Gastrocnemius medialis (tissue), 4 donors: ENCODE measurements around the gene DYSF. TPM values are rescaled to one million over a fixed set of nuclear protein-coding genes. Genes with fewer than 3 reads are reported as not detected.

Experiments used
- ATAC-seq, 2 donors: fragments of 150-250 bp; one replicate each; pipeline ENCODE4 v1.9.1; 2016
- DNase-seq, 2 donors: peaks; one replicate each; pipeline ENCODE4 v3.0.0-alpha.2; 2019
- H3K27ac ChIP-seq, 4 donors: fragments of 200-600 bp; sonication (generic); 1 replicate in 1 of 4; 2 replicates in 3 of 4; pipeline ENCODE4 v1.5.1; 2016 to 2018; ENCODE audit warnings: mild to moderate bottlenecking in 2 of 4, moderate library complexity in 1 of 4
- H3K27me3 ChIP-seq, 3 donors: fragments of 200-600 bp; sonication (generic) in 2 of 3; 1 replicate in 1 of 3; 2 replicates in 2 of 3; pipeline versions ENCODE4 v1.5.1 to v1.6.0; 2016 to 2019; ENCODE audit warnings: mild to moderate bottlenecking in 1 of 3, moderate library complexity in 1 of 3
- H3K36me3 ChIP-seq, 2 donors: fragments of 200-600 bp; sonication (generic) in 1 of 2; one replicate each; pipeline ENCODE4 v1.5.1; 2017 to 2018
- H3K4me1 ChIP-seq, 2 donors: fragments of 200-600 bp; sonication (generic) in 1 of 2; one replicate each; pipeline ENCODE4 v1.5.1; 2016 to 2017; ENCODE audit warnings: mild to moderate bottlenecking in 2 of 2
- H3K4me3 ChIP-seq, 4 donors: fragments of 200-600 bp; sonication (generic) in 3 of 4; 1 replicate in 1 of 4; 2 replicates in 3 of 4; pipeline ENCODE4 v1.5.1; 2016 to 2019; ENCODE audit warnings: mild to moderate bottlenecking in 2 of 4
- H3K9me3 ChIP-seq, 3 donors: fragments of 200-600 bp; sonication (generic) in 2 of 3; 1 replicate in 1 of 3; 2 replicates in 2 of 3; pipeline ENCODE4 v1.5.1; 2016 to 2019
- POLR2A ChIP-seq, 2 donors: fragments of 450-650 bp; IDR thresholded peaks; one replicate each; pipeline ENCODE4 v1.6.1; 2017; ENCODE audit warnings: antibody characterized with exemption in 2 of 2, mild to moderate bottlenecking in 2 of 2, moderate library complexity in 2 of 2
- in situ Hi-C, 4 donors: fragments of 200-750 bp; cut with MboI; loops; one replicate each; pipeline versions ENCODE4 v1.15.0 to v1.8.0; 2017; ENCODE audit warnings: low sequenced_read_pairs in 4 of 4
- intact Hi-C: fragments of 100-400 bp; cut with DNase I; formaldehyde crosslinking; loops from one replicate; pipeline ENCODE4 v1.15.1; 2023; ENCODE audit warnings: low total_unique reads
- total RNA-seq, 4 donors: library from RNA; depleted of rRNA; stranded (reverse); fragments of >200 nt; gene quantifications; one replicate each; pipeline versions ENCODE4 v1.1.0 to v1.2.3, GENCODE V29; 2016
- TF ChIP-seq, protein P1 (sequence below), 5 experiments: fragments of 450-650 bp in 3 of 5; fragments of 200-600 bp in 2 of 5; sonication (generic) in 2 of 5; IDR thresholded peaks in 4 of 5; conservative IDR thresholded peaks in 1 of 5; 1 replicate in 4 of 5; 2 replicates in 1 of 5; pipeline ENCODE4 v1.5.1; 2016 to 2019; ENCODE audit warnings: antibody characterized with exemption in 5 of 5, mild to moderate bottlenecking in 3 of 5, moderate library complexity in 3 of 5

DYSF gene
- total RNA-seq, 4 donors from 2014 or later, result 40.7 to 267 (median 153) TPM

DNA sequence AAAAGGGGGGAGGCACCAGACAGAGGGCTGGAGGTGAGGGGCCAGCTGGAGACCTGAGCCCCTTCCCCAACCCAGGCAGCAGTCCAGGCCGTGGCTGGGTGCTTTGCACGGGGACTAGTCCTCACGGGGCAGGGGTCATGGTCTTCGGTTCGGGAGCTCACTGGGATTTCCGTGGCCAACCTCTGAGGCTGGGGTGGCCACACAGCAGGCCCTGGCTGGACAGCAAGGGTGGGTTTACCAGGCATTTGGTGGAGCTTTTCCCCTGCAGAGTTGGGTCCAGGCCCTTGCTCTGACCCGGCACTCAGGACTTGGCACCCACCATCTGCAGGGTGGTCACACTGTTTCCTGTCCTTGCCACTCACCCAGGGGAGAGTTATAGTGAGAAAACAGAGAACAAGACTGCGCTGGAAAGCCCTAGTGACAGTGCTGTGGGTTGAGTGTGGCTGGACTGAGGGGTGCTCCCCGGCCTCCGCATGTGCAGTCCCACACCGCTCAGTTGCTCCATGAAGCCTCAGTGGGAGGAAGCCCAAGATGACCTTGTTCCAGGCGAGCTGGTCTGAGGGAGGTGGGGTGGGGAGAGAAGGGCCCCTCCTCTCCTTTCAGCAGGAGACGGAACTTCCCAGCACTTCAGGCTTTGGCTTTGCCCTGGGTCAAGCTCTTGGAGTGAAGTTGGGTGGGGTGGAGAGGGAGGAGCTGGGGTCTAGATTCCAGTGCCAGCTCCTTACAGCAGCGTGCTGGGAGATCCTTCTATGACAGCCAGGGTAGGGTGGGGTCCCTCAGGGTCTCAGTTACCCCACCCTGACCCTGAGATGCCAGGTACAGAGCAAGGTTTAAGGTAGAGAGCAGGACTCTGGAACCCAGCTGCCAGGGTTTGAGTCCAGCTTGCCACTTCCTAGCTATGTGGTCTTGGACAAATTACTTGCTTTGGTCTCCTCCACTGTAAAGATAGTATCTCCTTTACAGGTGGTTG is 219.8 kb downstream of the DYSF start:
- peaks cover 0 to 52% of the 10 kb centered on the region in 2 donors for H3K36me3 ChIP-seq
- no peak overlapping the region for H3K4me3 ChIP-seq
- no peak for TF ChIP-seq POLR2A (IDR thresholded peaks at IDR 0.05)
- TF ChIP-seq, protein P1, sequence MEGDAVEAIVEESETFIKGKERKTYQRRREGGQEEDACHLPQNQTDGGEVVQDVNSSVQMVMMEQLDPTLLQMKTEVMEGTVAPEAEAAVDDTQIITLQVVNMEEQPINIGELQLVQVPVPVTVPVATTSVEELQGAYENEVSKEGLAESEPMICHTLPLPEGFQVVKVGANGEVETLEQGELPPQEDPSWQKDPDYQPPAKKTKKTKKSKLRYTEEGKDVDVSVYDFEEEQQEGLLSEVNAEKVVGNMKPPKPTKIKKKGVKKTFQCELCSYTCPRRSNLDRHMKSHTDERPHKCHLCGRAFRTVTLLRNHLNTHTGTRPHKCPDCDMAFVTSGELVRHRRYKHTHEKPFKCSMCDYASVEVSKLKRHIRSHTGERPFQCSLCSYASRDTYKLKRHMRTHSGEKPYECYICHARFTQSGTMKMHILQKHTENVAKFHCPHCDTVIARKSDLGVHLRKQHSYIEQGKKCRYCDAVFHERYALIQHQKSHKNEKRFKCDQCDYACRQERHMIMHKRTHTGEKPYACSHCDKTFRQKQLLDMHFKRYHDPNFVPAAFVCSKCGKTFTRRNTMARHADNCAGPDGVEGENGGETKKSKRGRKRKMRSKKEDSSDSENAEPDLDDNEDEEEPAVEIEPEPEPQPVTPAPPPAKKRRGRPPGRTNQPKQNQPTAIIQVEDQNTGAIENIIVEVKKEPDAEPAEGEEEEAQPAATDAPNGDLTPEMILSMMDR (IDR thresholded peaks at IDR 0.05 in 4 of 5, conservative IDR thresholded peaks at IDR 0.05 in 1 of 5), result no peak
- DNase-seq (peak in 1 of 2 donors; percentile 7), ATAC-seq (no peak)
- peaks cover 8 to 11% of the 10 kb centered on the region in 2 donors for H3K4me1 ChIP-seq
- no peaks in the 10 kb centered on the region for H3K9me3 ChIP-seq
- no peak overlapping the region for H3K27ac ChIP-seq
- H3K27me3 ChIP-seq, result no peaks in the 10 kb centered on the region
- in situ Hi-C loops, result no loop called here
- intact Hi-C loops, result no loop called here

DNA sequence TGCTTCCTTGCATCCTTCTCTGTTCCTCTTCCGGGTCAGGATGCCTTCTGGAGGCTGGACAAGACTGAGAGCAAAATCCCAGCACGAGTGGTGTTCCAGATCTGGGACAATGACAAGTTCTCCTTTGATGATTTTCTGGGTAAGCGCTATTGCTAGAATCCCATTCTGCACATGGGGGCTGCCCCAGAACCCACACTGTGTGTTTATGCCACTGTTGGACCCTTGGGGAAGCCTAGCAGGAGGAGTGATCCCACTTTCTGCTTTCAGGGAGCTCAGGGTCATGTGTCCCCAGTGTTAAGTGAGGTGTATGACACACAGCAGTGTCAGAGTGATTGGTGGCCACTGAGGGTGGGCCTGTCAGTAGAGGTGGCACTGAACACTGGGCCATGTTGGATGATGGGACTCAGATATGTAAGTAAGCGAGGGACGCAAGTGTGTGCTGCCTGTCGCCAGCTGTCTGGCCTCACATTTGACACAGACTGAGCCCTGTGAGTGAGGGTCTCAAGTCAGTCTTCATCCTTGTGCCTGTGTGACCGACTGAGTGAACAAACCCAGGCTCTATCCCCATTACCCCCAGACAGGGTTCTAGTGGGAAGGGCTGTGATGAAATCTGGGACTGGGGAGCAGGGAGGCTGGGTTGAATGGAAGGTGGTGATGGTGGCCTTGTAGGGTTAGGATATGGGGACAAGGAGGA is 220.9 kb downstream of the DYSF start:
- Histone ChIP-seq H3K27me3 (no peaks in the 10 kb centered on the region), H3K9me3 (no peaks in the 10 kb centered on the region), H3K27ac (no peak overlapping the region), H3K36me3 (peaks cover 0 to 50% of the 10 kb centered on the region in 2 donors), H3K4me1 (peaks cover 4 to 8% of the 10 kb centered on the region in 2 donors), H3K4me3 (no peak overlapping the region)
- no peak for DNase-seq
- intact Hi-C loops, result no loop called here
- no peak for TF ChIP-seq POLR2A (IDR thresholded peaks at IDR 0.05)
- TF ChIP-seq, protein P1 (IDR thresholded peaks at IDR 0.05 in 4 of 5, conservative IDR thresholded peaks at IDR 0.05 in 1 of 5), result no peak
- ATAC-seq, result no peak
- in situ Hi-C loops, result no loop called here

DNA sequence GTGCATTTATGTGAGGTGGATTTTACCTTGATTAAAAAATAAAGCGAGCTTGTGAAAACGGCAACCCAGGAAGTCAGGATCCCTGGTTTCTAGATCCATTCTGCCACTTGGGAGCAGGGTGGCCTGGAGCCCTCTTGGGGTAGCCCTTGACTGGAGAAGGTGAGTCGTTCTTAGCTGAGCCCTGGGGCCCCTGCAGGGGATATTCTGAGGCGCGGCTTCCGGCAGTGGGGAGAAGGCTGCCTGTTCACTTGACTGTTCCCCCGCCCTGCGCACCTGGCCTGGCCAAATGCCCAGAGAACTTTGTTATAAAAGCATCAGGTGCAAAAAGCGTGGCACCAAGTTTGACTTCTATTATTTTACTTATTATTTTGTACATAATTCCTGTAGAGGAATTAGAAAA is 221.9 kb downstream of the DYSF start:
- Histone ChIP-seq H3K4me1 (no peaks in the 10 kb centered on the region), H3K9me3 (no peaks in the 10 kb centered on the region), H3K36me3 (peaks cover 0 to 48% of the 10 kb centered on the region in 2 donors), H3K27me3 (no peaks in the 10 kb centered on the region), H3K4me3 (no peak overlapping the region), H3K27ac (no peak overlapping the region)
- intact Hi-C loops (no loop called here), in situ Hi-C loops (no loop called here)
- DNase-seq, result no peak
- ATAC-seq, result no peak
- no peak for TF ChIP-seq POLR2A (IDR thresholded peaks at IDR 0.05)
- TF ChIP-seq, protein P1 (IDR thresholded peaks at IDR 0.05 in 4 of 5, conservative IDR thresholded peaks at IDR 0.05 in 1 of 5), result no peak

DNA sequence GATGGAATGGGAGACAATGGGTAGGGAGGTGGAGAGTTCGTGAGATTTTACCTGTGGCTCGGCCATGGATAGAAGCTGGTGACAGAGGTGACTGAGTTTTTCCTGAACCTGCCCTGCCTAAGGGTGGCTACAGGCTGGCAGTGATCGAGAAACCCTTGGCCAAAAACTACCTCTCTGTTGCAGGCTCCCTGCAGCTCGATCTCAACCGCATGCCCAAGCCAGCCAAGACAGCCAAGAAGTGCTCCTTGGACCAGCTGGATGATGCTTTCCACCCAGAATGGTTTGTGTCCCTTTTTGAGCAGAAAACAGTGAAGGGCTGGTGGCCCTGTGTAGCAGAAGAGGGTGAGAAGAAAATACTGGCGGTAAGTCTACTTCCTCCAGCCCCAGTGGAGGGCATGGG is 225.5 kb downstream of the DYSF start:
- H3K9me3 ChIP-seq, result no peaks in the 10 kb centered on the region
- no peak overlapping the region for H3K4me3 ChIP-seq
- H3K4me1 ChIP-seq, result peaks cover 5 to 16% of the 10 kb centered on the region in 2 donors
- intact Hi-C loops, result no loop called here
- peaks cover 0 to 49% of the 10 kb centered on the region in 2 donors for H3K36me3 ChIP-seq
- ATAC-seq, result no peak
- TF ChIP-seq, protein P1 (IDR thresholded peaks at IDR 0.05 in 4 of 5, conservative IDR thresholded peaks at IDR 0.05 in 1 of 5), result no peak
- TF ChIP-seq POLR2A (IDR thresholded peaks at IDR 0.05), result no peak
- no peak for DNase-seq
- in situ Hi-C loops, result no loop called here
- H3K27me3 ChIP-seq, result no peaks in the 10 kb centered on the region
- H3K27ac ChIP-seq, result no peak overlapping the region
